ENCODE measurements around the gene NCMAP. TPM values are rescaled to one million over a fixed set of nuclear protein-coding genes. Genes with fewer than 3 reads are reported as not detected.

NCMAP gene
- polyA plus RNA-seq, 1 of the 3 experiments (the other 2 are of a cell fraction): not detected

DNA sequence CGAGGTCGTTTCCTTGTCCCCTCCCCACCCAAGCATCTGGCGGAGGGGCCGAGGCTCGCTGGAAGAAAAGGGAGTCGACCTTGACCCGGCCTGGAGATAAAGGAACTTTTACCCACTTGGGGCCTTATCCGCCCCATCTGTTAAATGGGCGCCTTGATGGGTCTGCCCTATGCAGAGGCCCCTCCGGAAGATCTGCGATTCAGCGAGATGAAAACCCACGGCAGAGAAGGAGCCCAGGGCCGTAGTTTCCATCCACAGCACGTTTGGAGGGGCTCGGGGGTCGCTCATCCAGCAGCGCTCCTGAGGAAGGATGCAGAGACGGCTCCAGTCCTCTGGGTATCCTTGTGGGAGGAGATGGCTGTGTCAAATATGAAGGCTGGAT lies 518 bp downstream of the NCMAP start:
- Histone ChIP-seq H3K79me2 (ENCODE audit: insufficient read depth) (no peaks in the 10 kb centered on the region), H3K27me3 (ENCODE audit: insufficient read depth) (peaks cover 7% of the 10 kb centered on the region; the same call in 1 of the 2 replicates), H3K9ac (no peak overlapping the region), H3K4me1 (ENCODE audit: control insufficient read depth in 1 of 2, insufficient read depth in 2 of 2, low read depth in 1 of 2, low read length in 1 of 2) (peaks cover 8 to 19% of the 10 kb centered on the region in 2 experiments; a peak in 1 of 4 replicates), H2AFZ (ENCODE audit: low read depth) (no peak overlapping the region), H3K9me3 (no peaks in the 10 kb centered on the region), H3K4me2 (no peak overlapping the region), H3K4me3 (ENCODE audit: low read depth in 2 of 2, low read length in 1 of 2) (no peak overlapping the region), H4K20me1 (ENCODE audit: insufficient read depth) (no peaks in the 10 kb centered on the region), H3K27ac (ENCODE audit: low read depth in 2 of 2, low read length in 1 of 2) (no peak overlapping the region), H3K9me2 (no peaks in the 10 kb centered on the region), H3F3A (replicated peaks; ENCODE audit: insufficient read depth) (peaks cover 8% of the 10 kb centered on the region), H3K36me3 (replicated peaks in 1 of 2; ENCODE audit: control insufficient read depth in 1 of 2, insufficient read depth in 2 of 2, low read length in 1 of 2) (no peaks in the 10 kb centered on the region)
- POLR2A ChIA-PET: no interaction called here
- no peak for DNase-seq
- WGBS (ENCODE audit: low lambda C conversion rate): 86% methylated on average over 17 of the region's 19 CpGs
- CTCF ChIA-PET: no interaction called here
- no peak for TF ChIP-seq JUND (IDR thresholded peaks at IDR 0.05)
- no peak for TF ChIP-seq TAF1 (IDR thresholded peaks at IDR 0.05; ENCODE audit: borderline replicate concordance, low read depth, low read length)
- no peak for TF ChIP-seq SMC3 (IDR thresholded peaks at IDR 0.05; ENCODE audit: low read depth, low read length)
- TF ChIP-seq, protein P1, sequence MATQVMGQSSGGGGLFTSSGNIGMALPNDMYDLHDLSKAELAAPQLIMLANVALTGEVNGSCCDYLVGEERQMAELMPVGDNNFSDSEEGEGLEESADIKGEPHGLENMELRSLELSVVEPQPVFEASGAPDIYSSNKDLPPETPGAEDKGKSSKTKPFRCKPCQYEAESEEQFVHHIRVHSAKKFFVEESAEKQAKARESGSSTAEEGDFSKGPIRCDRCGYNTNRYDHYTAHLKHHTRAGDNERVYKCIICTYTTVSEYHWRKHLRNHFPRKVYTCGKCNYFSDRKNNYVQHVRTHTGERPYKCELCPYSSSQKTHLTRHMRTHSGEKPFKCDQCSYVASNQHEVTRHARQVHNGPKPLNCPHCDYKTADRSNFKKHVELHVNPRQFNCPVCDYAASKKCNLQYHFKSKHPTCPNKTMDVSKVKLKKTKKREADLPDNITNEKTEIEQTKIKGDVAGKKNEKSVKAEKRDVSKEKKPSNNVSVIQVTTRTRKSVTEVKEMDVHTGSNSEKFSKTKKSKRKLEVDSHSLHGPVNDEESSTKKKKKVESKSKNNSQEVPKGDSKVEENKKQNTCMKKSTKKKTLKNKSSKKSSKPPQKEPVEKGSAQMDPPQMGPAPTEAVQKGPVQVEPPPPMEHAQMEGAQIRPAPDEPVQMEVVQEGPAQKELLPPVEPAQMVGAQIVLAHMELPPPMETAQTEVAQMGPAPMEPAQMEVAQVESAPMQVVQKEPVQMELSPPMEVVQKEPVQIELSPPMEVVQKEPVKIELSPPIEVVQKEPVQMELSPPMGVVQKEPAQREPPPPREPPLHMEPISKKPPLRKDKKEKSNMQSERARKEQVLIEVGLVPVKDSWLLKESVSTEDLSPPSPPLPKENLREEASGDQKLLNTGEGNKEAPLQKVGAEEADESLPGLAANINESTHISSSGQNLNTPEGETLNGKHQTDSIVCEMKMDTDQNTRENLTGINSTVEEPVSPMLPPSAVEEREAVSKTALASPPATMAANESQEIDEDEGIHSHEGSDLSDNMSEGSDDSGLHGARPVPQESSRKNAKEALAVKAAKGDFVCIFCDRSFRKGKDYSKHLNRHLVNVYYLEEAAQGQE (IDR thresholded peaks at IDR 0.05; ENCODE audit: low read depth, low read length): no peak
- TF ChIP-seq CHD2 (IDR thresholded peaks at IDR 0.05; ENCODE audit: low read length, partially characterized antibody): no peak
- TF ChIP-seq RFX5 (IDR thresholded peaks at IDR 0.05; ENCODE audit: low read length): no peak
- TF ChIP-seq, protein P2, sequence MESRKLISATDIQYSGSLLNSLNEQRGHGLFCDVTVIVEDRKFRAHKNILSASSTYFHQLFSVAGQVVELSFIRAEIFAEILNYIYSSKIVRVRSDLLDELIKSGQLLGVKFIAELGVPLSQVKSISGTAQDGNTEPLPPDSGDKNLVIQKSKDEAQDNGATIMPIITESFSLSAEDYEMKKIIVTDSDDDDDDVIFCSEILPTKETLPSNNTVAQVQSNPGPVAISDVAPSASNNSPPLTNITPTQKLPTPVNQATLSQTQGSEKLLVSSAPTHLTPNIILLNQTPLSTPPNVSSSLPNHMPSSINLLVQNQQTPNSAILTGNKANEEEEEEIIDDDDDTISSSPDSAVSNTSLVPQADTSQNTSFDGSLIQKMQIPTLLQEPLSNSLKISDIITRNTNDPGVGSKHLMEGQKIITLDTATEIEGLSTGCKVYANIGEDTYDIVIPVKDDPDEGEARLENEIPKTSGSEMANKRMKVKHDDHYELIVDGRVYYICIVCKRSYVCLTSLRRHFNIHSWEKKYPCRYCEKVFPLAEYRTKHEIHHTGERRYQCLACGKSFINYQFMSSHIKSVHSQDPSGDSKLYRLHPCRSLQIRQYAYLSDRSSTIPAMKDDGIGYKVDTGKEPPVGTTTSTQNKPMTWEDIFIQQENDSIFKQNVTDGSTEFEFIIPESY (IDR thresholded peaks at IDR 0.05; ENCODE audit: borderline replicate concordance, low read depth): no peak
- no peak for TF ChIP-seq NFIC (IDR thresholded peaks at IDR 0.05; ENCODE audit: borderline replicate concordance)
- TF ChIP-seq RCOR1 (IDR thresholded peaks at IDR 0.05; ENCODE audit: low read length): no peak
- no peak for TF ChIP-seq TEAD4 (IDR thresholded peaks at IDR 0.05; ENCODE audit: borderline replicate concordance, insufficient read depth)
- TF ChIP-seq FOXJ3 (CRISPR knock-in tag; IDR thresholded peaks at IDR 0.05): no peak
- no peak for TF ChIP-seq FOSL2 (IDR thresholded peaks at IDR 0.05; ENCODE audit: borderline replicate concordance, low read depth)
- TF ChIP-seq, protein P3, sequence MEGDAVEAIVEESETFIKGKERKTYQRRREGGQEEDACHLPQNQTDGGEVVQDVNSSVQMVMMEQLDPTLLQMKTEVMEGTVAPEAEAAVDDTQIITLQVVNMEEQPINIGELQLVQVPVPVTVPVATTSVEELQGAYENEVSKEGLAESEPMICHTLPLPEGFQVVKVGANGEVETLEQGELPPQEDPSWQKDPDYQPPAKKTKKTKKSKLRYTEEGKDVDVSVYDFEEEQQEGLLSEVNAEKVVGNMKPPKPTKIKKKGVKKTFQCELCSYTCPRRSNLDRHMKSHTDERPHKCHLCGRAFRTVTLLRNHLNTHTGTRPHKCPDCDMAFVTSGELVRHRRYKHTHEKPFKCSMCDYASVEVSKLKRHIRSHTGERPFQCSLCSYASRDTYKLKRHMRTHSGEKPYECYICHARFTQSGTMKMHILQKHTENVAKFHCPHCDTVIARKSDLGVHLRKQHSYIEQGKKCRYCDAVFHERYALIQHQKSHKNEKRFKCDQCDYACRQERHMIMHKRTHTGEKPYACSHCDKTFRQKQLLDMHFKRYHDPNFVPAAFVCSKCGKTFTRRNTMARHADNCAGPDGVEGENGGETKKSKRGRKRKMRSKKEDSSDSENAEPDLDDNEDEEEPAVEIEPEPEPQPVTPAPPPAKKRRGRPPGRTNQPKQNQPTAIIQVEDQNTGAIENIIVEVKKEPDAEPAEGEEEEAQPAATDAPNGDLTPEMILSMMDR (IDR thresholded peaks at IDR 0.05): no peak
- no peak for TF ChIP-seq NRF1 (IDR thresholded peaks at IDR 0.05; ENCODE audit: low read depth, low read length)
- TF ChIP-seq, protein P4, sequence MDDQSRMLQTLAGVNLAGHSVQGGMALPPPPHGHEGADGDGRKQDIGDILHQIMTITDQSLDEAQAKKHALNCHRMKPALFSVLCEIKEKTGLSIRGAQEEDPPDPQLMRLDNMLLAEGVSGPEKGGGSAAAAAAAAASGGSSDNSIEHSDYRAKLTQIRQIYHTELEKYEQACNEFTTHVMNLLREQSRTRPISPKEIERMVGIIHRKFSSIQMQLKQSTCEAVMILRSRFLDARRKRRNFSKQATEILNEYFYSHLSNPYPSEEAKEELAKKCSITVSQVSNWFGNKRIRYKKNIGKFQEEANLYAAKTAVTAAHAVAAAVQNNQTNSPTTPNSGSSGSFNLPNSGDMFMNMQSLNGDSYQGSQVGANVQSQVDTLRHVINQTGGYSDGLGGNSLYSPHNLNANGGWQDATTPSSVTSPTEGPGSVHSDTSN (IDR thresholded peaks at IDR 0.05): no peak
- TF ChIP-seq FOXM1 (IDR thresholded peaks at IDR 0.05; ENCODE audit: low read depth): no peak
- no peak for TF ChIP-seq YY1 (IDR thresholded peaks at IDR 0.05; ENCODE audit: low read depth)

All from SK-N-SH (cell line).